ENCODE data around the gene NDST1. TPM values are rescaled to one million over a fixed set of nuclear protein-coding genes. Genes with fewer than 3 reads are reported as not detected.

The NDST1 gene
- total RNA-seq, 3 donors from 2014 or later, result 58.1 to 66.5 (median 60.6) TPM

DNA sequence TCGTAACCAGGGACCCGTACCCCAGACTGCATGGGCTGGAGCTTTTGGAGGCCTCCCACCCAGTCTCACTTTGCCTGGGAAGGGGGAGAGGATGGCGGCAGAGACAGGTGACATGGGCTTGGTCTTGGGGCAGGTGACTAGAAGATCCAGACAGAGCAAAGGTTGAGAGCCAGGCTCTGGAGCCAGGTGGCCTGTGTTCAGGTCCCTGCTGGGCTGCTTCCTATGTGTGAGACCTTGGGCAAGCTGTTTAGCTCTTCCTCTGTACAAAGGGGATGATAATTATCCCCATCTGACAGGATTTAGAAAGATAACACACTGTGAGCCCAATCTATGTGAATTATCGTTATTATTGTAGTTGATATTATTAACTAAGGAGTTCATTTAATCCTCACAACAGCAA, 16.1 kb upstream of the NDST1 start:
- TF ChIP-seq, protein P1, sequence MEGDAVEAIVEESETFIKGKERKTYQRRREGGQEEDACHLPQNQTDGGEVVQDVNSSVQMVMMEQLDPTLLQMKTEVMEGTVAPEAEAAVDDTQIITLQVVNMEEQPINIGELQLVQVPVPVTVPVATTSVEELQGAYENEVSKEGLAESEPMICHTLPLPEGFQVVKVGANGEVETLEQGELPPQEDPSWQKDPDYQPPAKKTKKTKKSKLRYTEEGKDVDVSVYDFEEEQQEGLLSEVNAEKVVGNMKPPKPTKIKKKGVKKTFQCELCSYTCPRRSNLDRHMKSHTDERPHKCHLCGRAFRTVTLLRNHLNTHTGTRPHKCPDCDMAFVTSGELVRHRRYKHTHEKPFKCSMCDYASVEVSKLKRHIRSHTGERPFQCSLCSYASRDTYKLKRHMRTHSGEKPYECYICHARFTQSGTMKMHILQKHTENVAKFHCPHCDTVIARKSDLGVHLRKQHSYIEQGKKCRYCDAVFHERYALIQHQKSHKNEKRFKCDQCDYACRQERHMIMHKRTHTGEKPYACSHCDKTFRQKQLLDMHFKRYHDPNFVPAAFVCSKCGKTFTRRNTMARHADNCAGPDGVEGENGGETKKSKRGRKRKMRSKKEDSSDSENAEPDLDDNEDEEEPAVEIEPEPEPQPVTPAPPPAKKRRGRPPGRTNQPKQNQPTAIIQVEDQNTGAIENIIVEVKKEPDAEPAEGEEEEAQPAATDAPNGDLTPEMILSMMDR (IDR thresholded peaks at IDR 0.05), result no peak
- ATAC-seq (no peak), DNase-seq (peak in 1 of 3 donors; percentile 23)
- H3K4me3 ChIP-seq, result no peak overlapping the region
- no peaks in the 10 kb centered on the region for H3K9me3 ChIP-seq
- H3K4me1 ChIP-seq (ENCODE audit: low read depth), result peaks cover 26% of the 10 kb centered on the region
- intact Hi-C loops (cut with DNase I, micrococcal nuclease), result no loop called here
- H3K36me3 ChIP-seq (ENCODE audit: low read depth), result no peaks in the 10 kb centered on the region

DNA sequence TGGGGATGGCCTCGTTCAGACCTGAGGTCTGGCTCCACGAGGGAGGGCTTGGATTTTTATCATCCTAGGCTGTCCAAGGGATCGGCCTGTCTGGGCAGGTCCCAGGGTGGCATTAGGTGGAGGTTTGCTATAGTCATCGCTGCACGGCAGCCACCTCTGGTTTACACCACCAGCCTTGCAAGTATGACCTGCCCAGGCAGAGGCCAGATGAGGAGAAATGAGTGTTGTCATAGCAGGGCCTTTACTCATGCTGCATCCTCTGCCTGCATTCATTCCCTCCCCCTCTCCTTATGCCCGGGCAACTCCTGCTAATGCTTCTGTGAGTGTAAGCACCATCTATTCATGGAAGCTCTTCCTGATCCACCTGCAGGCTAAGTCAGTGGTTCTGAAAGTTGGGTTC, 15.3 kb upstream of the NDST1 start:
- ATAC-seq (no peak), DNase-seq (no peak)
- intact Hi-C loops (cut with DNase I, micrococcal nuclease), result no loop called here

DNA sequence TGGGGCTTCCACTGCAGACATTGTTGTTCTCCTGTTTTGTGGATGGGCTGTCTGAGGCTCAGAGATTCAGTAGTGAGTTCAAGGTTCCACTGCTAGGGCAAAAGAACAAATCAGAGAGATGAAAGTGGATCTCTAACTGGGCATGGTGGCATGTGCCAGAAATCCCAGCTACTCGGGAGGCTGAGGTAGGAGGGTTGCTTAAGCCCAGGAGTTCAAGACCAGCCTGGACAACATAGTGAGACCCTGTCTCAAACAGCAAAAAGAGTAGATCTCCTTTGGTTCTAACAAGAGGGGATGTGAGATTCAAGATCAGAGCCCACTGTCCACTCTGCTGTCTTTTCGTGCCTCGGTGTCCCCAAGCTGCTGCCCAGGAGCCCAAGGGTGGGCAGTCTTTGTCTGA, 11.8 kb upstream of the NDST1 start:
- DNase-seq (no peak), ATAC-seq (no peak)
- no peaks in the 10 kb centered on the region for H3K9me3 ChIP-seq
- peaks cover 21% of the 10 kb centered on the region for H3K4me1 ChIP-seq (ENCODE audit: low read depth)
- H3K36me3 ChIP-seq (ENCODE audit: low read depth), result no peaks in the 10 kb centered on the region
- TF ChIP-seq, protein P1 (IDR thresholded peaks at IDR 0.05), result no peak
- intact Hi-C loops (cut with DNase I, micrococcal nuclease), result no loop called here
- no peak overlapping the region for H3K4me3 ChIP-seq

More for the DNA sequence above, 15.3 kb upstream of the NDST1 start:
- Histone ChIP-seq H3K4me3 (no peak overlapping the region), H3K4me1 (ENCODE audit: low read depth) (peaks cover 26% of the 10 kb centered on the region), H3K9me3 (no peaks in the 10 kb centered on the region), H3K36me3 (ENCODE audit: low read depth) (no peaks in the 10 kb centered on the region)
- TF ChIP-seq, protein P1 (IDR thresholded peaks at IDR 0.05), result no peak

DNA sequence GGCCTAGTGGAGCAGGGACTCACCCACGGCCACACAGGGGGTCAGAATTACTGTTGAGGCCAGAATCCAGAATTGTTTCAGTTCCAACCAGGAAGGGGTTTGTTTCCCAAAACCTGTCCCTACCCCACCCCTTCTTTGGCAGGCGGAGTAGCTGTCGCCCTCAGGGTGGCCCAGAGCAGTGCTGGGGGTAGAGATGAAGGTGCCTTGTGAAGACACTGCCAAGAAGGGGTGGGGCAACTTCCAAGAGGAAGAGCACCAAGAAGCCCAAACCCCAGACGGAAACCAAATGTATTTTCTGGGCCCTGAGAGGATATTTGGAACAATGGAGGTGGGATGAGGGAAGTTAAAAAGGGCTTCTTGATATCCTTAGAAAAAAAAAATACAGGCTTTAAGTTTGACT, 11.4 kb upstream of the NDST1 start:
- Histone ChIP-seq H3K4me3 (no peak overlapping the region), H3K9me3 (no peaks in the 10 kb centered on the region), H3K36me3 (ENCODE audit: low read depth) (no peaks in the 10 kb centered on the region), H3K4me1 (ENCODE audit: low read depth) (peaks cover 21% of the 10 kb centered on the region)
- TF ChIP-seq, protein P1 (IDR thresholded peaks at IDR 0.05), result no peak
- intact Hi-C loops (cut with DNase I, micrococcal nuclease), result no loop called here
- ATAC-seq (no peak), DNase-seq (no peak)

DNA sequence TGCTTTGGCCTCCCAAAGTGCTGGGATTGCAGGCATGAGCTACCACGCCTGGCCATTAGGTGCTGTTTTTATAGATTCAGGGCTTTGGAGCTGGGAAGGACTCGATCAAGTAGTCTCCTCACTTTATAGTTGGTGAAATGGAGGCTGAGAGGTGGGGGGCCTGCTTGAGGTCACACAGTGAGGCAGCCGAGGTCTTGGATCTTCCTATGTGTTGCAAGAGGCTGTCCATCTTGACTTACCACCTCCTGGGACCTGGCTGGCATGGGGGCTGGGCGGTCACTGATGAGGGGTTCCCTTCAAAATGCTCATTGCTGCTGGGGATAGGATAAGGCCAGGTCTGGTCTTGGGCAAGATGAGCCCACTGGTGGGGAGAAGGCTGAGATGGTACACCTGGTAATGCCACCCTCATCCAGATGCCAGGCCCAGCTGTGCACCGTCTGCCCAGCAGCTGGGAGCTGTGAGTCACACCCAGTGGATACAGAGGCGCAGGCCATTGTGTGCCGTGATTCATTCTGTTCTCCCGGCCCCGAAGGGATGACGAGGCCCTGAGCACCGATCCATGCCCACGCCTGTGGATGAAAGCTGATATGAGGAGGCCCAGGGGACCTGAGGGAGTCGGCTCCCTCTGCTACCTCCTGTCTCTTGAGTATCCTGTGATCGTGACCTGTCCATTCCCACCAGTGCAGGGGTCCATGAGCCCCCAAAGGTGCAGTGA, 10.5 kb upstream of the NDST1 start:
- peak; percentile 81 for ATAC-seq
- peaks cover 21% of the 10 kb centered on the region for H3K4me1 ChIP-seq (ENCODE audit: low read depth)
- peak in 2 of 3 donors; percentile 35 to 75 for DNase-seq
- no peaks in the 10 kb centered on the region for H3K9me3 ChIP-seq
- H3K4me3 ChIP-seq, result no peak overlapping the region
- TF ChIP-seq, protein P1 (IDR thresholded peaks at IDR 0.05), result no peak
- intact Hi-C loops (cut with DNase I, micrococcal nuclease), result no loop called here
- H3K36me3 ChIP-seq (ENCODE audit: low read depth), result no peaks in the 10 kb centered on the region

DNA sequence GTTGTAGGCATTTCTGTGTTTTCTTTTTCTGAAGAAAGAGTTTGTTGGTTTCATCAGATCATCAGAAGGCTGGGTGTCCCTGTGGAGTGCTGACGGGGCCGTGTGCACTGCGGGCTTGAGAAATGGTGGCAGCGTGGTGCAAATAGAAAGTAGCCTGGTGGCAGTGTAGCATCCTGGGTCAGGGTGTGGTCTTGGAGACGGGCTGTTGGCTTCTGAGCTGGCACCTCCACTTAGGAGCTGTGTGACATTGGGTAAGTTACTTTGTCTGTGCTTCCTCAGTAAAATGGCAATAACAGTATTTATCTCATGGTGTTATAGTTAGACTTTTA, 10.0 kb upstream of the NDST1 start:
- ATAC-seq (no peak), DNase-seq (no peak)
- Histone ChIP-seq H3K9me3 (no peaks in the 10 kb centered on the region), H3K4me1 (ENCODE audit: low read depth) (peaks cover 21% of the 10 kb centered on the region), H3K36me3 (ENCODE audit: low read depth) (no peaks in the 10 kb centered on the region), H3K4me3 (no peak overlapping the region)
- TF ChIP-seq, protein P1 (IDR thresholded peaks at IDR 0.05), result no peak
- intact Hi-C loops (cut with DNase I, micrococcal nuclease), result no loop called here
